Neural crest cell (in vitro differentiated cells): ENCODE results near the gene KXD1. TPM values are rescaled to one million over a fixed set of nuclear protein-coding genes. Genes with fewer than 3 reads are reported as not detected.

Source experiments
- DNase-seq: peaks from one replicate; pipeline ENCODE4 v3.0.0; 2021; ENCODE audit warnings: low read depth, mixed read lengths, low spot score
- H3K27ac Mint-ChIP-seq: one replicate; pipeline ENCODE4 v1.8.0; 2021; ENCODE audit warnings: mild to moderate bottlenecking, mixed read lengths; ENCODE audit not compliant: unreplicated experiment
- H3K27me3 Mint-ChIP-seq: 2 replicates; pipeline ENCODE4 v1.8.0; 2021; ENCODE audit warnings: low read depth, mild to moderate bottlenecking, mixed read lengths
- H3K36me3 Mint-ChIP-seq: 2 replicates; pipeline ENCODE4 v1.8.0; 2021; ENCODE audit warnings: low read depth, mild to moderate bottlenecking, mixed read lengths
- H3K4me1 Mint-ChIP-seq: 2 replicates; pipeline ENCODE4 v1.8.0; 2021; ENCODE audit warnings: mixed read lengths
- H3K4me3 Mint-ChIP-seq: one replicate; pipeline ENCODE4 v1.8.0; 2021; ENCODE audit warnings: mild to moderate bottlenecking, mixed read lengths
- H3K9me3 Mint-ChIP-seq: 2 replicates; pipeline ENCODE4 v1.8.0; 2021; ENCODE audit warnings: mixed read lengths
- total RNA-seq: library from RNA; stranded (reverse); gene quantifications from 2 replicates; pipeline ENCODE4 v1.2.1, GENCODE V29; 2021
- TF ChIP-seq, protein P1 (sequence below): fragments of 200-600 bp; sonication (generic); conservative IDR thresholded peaks from 2 replicates; pipeline ENCODE4 v1.5.0; 2021; ENCODE audit warnings: antibody characterized with exemption, mild to moderate bottlenecking

Gene KXD1
- total RNA-seq, 1 donor from 2014 or later = 88.5 TPM

DNA sequence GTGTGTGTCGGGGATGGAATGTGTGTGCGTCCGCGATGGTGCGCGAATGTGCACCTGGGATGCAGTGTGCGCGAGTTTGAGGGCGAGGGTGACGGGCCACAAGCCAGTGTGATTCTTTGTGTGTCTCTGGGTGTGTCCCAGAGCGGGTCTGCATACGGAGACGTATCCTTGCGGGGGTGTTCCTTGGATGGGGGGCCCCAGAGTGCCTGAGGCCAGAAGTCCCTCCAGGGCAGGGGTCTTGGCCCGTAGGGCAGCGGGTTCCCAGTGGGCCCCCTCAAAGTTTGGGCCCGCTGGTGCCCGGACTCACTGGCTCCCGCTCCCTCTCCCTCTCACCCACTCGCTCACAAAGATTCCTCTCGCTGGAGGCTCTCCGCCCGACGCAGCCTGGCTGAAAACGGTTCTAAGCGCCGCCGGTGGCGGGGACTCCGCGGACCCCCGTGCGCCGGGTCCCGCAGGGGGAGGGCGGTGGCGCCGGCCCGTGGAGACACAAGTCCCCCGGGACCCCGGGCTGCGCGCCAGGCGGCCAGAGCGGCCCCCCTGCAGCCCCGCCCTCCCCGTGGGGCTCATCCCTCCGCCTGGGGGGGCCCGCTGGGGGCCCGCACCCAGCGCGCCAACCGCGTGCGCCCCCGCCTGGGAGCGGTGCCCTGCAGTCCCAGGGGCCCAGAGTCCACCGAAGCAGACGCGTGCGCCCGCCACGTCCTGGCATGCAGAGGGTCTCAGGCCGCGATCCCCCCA, 48.0 kb downstream of the KXD1 start:
- Mint-ChIP-seq H3K9me3 (no peaks in the 10 kb centered on the region), H3K27me3 (peaks cover 83% of the 10 kb centered on the region), H3K27ac (no peak overlapping the region), H3K4me3 (peak overlapping the region; percentile 54), H3K4me1 (peaks cover 22% of the 10 kb centered on the region), H3K36me3 (no peaks in the 10 kb centered on the region)
- no peak for DNase-seq
- TF ChIP-seq, protein P1, sequence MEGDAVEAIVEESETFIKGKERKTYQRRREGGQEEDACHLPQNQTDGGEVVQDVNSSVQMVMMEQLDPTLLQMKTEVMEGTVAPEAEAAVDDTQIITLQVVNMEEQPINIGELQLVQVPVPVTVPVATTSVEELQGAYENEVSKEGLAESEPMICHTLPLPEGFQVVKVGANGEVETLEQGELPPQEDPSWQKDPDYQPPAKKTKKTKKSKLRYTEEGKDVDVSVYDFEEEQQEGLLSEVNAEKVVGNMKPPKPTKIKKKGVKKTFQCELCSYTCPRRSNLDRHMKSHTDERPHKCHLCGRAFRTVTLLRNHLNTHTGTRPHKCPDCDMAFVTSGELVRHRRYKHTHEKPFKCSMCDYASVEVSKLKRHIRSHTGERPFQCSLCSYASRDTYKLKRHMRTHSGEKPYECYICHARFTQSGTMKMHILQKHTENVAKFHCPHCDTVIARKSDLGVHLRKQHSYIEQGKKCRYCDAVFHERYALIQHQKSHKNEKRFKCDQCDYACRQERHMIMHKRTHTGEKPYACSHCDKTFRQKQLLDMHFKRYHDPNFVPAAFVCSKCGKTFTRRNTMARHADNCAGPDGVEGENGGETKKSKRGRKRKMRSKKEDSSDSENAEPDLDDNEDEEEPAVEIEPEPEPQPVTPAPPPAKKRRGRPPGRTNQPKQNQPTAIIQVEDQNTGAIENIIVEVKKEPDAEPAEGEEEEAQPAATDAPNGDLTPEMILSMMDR = no peak

DNA sequence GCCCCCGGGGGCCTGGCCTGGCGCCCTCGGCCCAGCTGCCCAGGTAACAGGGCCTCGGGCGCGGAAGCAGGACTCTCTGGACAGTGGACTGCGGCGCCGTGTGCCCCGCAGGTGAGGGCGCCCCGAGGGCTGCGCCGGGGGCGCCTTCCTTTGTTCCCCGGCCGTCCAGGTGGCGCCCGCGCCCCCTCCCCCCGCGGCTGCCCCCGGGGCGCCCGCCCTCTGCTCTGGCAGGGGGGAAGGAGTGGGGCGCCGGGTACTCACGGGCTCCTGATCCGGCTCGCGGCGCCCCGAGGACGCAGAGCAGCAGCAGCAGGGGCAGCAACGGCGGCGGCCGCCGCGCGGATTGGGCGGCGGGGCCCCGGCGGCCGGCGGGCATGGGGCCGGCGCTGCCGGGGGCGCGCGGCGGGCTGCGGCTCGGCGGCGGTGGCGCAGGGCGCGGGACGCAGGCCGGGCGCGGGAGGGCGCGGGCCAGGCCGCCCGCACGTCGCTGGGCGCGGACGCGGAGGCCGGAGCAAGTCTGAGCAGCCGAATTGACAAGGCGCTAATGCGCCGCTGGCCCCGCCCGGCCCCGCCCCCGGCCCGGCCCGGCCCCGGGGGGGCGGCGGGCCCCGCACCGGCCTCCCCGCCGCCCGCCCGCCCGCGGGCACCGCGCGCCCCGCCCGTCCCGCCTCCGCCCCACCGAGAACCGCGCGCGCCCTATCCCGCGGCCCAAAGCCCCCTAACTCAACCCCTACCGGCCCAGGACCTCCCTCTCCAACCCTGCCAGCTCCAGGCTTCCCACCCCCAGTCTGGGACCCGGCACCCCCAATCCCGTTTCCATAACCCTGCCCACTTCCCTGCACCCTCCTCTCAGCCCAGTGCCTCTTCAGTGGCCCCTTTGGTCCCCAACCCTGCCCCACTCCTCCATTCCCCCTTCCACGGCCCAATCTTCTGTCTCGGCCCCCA, 48.9 kb downstream of the KXD1 start, which contains the start of gene CRLF1:
TSS of gene CRLF1 (minus strand) at position 519 of the 945 bp plus-strand sequence. CDS start at position 376, 143 bp downstream.
- Mint-ChIP-seq H3K4me3 (no peak within 1 kb of the TSS), H3K27ac (no peak within 1 kb of the TSS)

GRCh38 chr19:18607226-18608101, 49.8 kb downstream of the KXD1 start:
- H3K27ac Mint-ChIP-seq = no peak overlapping the region
- no peak overlapping the region for H3K4me3 Mint-ChIP-seq
- DNase-seq = no peak
- H3K27me3 Mint-ChIP-seq = peaks cover 82% of the 10 kb centered on the region
- H3K9me3 Mint-ChIP-seq = no peaks in the 10 kb centered on the region
- TF ChIP-seq, protein P1 = no peak
- H3K4me1 Mint-ChIP-seq = peaks cover 32% of the 10 kb centered on the region
- H3K36me3 Mint-ChIP-seq = no peaks in the 10 kb centered on the region

More for the DNA sequence above, 48.9 kb downstream of the KXD1 start, which contains the start of gene CRLF1:
- Mint-ChIP-seq H3K9me3 (no peaks in the 10 kb centered on the region), H3K36me3 (no peaks in the 10 kb centered on the region), H3K27me3 (peaks cover 82% of the 10 kb centered on the region), H3K4me1 (peaks cover 27% of the 10 kb centered on the region)
- TF ChIP-seq, protein P1 = no peak
- DNase-seq = no peak

- Mint-ChIP-seq H3K4me1 (peaks cover 29% of the 10 kb centered on the region), H3K27me3 (peaks cover 79% of the 10 kb centered on the region), H3K4me3 (no peak overlapping the region), H3K36me3 (no peaks in the 10 kb centered on the region), H3K27ac (no peak overlapping the region), H3K9me3 (no peaks in the 10 kb centered on the region)
- DNase-seq = no peak
- TF ChIP-seq, protein P1 = no peak
Measured at GRCh38 chr19:18608102-18608804, 50.6 kb downstream of the KXD1 start.
